GM12872 (cell line): ENCODE data around the gene GK2.

ENCODE experiments used
- TF ChIP-seq, protein P1 (sequence below): IDR thresholded peaks from 3 replicates; pipeline ENCODE4 v1.5.1; 2011; ENCODE audit warnings: low read depth, mild to moderate bottlenecking, low read length, moderate library complexity; ENCODE audit not compliant: insufficient read depth

Gene GK2

DNA sequence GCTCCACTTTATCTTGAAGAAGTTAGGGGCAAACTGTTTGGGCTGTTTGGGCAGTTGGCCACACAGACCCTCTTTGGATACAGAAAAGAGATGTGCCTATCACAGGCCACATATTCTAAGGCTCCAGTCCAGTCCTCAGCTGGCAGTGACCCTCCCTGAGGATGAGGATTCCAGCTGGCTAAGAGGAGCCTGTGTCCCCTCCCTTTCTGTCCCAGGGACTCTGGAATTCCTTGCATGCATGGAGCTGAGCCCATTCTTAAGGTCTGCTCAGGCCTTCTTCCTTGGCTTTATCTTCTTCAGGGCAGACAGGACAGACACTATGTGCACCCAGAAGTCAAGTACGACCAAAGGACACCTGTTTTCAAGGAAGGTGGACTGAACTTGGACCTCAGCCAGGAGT is 23.8 kb upstream of the GK2 start:
- TF ChIP-seq, protein P1, sequence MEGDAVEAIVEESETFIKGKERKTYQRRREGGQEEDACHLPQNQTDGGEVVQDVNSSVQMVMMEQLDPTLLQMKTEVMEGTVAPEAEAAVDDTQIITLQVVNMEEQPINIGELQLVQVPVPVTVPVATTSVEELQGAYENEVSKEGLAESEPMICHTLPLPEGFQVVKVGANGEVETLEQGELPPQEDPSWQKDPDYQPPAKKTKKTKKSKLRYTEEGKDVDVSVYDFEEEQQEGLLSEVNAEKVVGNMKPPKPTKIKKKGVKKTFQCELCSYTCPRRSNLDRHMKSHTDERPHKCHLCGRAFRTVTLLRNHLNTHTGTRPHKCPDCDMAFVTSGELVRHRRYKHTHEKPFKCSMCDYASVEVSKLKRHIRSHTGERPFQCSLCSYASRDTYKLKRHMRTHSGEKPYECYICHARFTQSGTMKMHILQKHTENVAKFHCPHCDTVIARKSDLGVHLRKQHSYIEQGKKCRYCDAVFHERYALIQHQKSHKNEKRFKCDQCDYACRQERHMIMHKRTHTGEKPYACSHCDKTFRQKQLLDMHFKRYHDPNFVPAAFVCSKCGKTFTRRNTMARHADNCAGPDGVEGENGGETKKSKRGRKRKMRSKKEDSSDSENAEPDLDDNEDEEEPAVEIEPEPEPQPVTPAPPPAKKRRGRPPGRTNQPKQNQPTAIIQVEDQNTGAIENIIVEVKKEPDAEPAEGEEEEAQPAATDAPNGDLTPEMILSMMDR: no peak

DNA sequence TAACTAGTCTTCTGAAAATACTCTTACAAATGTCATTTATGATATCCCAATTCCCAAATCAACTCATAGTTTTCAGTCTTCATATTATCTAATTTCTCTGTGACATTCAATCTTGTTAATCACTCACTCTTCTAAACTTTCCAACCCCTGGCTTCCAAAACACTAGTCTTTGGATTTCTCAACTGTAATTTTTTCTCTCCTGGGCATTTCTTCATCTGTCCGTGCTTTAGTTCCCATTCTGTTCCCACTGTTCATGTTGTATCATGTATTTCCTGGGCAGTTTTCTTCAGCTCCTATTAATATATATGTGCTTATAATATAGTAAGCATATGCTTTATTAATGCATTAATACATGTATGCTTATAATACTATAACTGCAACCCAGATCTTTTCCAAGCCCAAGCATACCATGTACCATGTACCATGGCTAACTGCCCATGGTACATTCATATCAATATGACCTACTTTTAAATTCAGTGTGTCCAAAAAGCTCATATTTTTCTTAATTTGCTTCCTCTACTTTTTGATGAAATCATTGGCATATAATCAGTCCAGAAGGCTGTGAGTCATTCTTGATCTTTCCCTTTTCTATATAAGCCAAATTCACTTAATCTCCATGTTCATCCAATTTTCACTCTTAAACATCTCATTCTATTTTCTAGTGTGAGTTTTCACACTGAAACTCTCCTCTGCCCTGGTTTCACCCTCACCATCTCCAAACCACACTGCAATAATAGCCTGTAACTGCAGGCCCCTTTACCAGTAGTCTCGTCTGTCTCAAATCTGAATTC is 21.3 kb upstream of the GK2 start:
- TF ChIP-seq, protein P1: no peak

DNA sequence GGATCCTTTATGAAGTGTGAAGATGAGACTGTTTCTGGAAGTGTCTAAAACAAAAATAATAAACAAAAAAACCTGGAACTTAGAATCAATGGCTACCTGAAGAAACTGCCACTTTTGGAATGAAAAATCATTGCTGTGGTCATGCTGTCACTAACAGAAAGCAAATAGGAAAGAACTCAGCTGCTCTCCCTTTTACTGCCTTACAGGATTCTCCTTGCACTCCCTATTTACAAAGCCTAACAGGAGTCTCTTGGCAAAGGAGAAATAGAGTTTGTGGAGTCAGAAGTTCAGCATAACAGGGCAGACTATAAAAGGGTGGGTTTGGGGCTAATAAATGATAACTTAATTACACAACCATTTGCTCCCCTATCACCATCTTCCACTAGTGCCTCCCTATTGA is 19.0 kb upstream of the GK2 start:
- TF ChIP-seq, protein P1: no peak

DNA sequence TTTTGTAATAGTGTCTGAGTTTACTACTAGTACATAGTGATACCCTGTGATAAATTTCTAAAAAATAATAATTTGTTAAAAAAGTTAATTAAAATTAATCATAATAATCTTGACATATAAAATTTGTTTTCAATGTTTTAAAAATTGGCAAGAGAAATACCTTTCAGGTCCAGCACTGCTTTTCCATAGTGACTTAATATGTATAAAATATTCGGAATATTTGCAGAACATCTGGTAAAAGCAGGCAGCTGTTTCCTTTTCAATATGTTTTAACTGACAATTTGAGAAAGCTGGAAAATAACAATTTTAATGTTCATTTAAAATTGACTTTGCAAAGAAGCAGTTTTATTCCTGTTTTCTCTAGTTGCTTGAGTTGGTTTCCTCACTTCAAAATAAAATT is 17.6 kb upstream of the GK2 start:
- TF ChIP-seq, protein P1: no peak

DNA sequence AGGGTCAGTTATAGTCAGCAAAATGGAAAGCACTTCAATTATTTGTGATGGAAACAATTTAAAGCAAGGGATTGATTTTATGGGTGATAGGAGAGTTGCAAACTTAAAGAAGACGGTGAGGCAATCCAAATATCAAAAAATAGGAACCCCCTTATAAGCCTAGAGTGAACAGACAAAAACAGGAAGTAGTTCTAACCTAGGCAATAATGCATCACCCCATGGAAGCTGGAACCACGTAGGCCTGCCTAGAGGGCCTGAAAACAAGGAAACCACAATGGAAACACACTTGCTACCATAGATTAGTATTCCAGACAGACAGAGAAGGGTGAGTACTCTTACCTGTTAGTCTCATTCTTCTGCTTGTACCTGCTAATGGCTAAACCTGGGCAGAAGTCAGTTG is 13.5 kb upstream of the GK2 start:
- TF ChIP-seq, protein P1: no peak

DNA sequence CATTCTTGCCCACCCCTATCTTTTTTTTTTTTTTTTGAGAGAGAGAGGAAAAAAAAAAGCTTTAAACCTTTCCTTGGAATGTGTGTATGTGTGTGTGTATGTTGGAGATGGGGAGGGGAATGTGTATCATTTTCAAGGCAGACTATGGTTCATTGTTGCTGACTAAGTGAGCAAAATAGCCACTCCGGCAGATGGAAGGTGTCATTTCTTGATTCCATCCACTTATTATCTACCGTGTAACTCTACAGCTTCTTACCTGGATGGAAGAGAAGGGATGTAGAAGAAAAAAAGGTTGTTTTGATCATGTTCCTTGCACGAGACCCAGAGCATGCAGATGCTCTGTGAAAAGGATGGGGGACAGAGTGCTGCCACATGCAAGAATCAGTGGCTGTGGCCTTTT is 5.9 kb upstream of the GK2 start:
- TF ChIP-seq, protein P1: no peak

DNA sequence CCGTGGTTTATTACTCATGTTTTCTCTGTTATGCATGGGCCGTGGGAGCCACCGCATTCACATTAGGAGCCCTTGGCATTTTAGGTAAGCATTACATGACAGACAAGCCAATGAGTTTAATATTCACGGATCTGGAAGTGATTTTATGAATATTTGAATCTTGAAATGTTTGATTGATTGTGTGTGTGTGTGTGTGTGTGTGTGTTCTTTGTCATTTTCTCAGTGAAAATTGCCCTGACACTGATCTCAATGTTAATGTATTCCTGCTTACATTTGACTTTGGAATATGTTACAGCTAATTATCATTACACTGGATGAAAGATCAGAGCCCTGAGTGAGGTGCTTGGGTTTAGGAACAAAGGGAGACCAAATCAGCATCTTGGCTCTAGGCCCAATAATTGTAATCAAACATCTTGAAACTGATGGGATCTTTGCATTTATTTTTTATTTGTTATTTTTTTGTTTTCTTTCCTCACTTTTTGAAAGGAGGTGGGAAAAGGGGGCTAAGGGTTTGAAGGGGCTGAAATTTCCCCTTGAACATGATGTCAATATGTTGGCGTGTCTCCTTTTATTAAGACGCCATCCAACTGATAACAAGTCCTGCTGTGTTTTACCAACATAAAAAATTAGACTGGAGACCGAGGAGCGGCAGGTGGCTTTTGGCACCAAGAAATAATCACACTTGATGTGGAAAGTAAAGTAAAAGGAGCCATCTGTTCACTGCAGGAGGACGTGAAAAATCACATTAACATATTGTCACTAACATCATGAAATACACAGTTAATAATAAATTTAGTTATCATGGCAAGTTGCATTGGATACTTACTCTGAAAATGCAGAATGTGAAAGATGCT is 5.2 kb upstream of the GK2 start:
- TF ChIP-seq, protein P1: no peak
